Coronary artery (tissue), 2 donors: ENCODE results near the gene KCNJ1.

Source experiments
- DNase-seq: peaks from one replicate; pipeline ENCODE4 v3.0.0-alpha.2; 2017; ENCODE audit warnings: low spot score
- H3K27ac ChIP-seq, 2 donors: fragments of 200-600 bp; sonication (generic); one replicate each; pipeline ENCODE4 v1.5.1; 2016 to 2019
- H3K4me3 ChIP-seq: fragments of 200-600 bp; sonication (generic); 2 replicates; pipeline ENCODE4 v1.5.1; 2016; ENCODE audit warnings: mild to moderate bottlenecking, moderate library complexity
- CTCF ChIP-seq: fragments of 200-600 bp; sonication (generic); IDR thresholded peaks from one replicate; pipeline ENCODE4 v1.5.1; 2019; ENCODE audit warnings: antibody characterized with exemption

Gene KCNJ1

GRCh38 chr11:128911239-128911638 is 44.1 kb upstream of the KCNJ1 start:
- TF ChIP-seq CTCF: no peak
- H3K4me3 ChIP-seq: no peak overlapping the region
- no peak for DNase-seq
- H3K27ac ChIP-seq: no peak overlapping the region

- no peak overlapping the region for H3K27ac ChIP-seq
- TF ChIP-seq CTCF: no peak
- no peak for DNase-seq
- H3K4me3 ChIP-seq: no peak overlapping the region
Observed at GRCh38 chr11:128910576-128910975, 43.5 kb upstream of the KCNJ1 start.

GRCh38 chr11:128909438-128910125 is 42.5 kb upstream of the KCNJ1 start:
- DNase-seq: no peak
- H3K27ac ChIP-seq: no peak overlapping the region
- TF ChIP-seq CTCF: no peak
- H3K4me3 ChIP-seq: no peak overlapping the region

GRCh38 chr11:128908391-128909246 is 41.5 kb upstream of the KCNJ1 start:
- H3K27ac ChIP-seq: peak overlapping the region in 1 of 2 donors; percentile 64
- DNase-seq: no peak
- H3K4me3 ChIP-seq: peak overlapping the region; percentile 37
- TF ChIP-seq CTCF: no peak

- TF ChIP-seq CTCF: no peak
- DNase-seq: no peak
- H3K27ac ChIP-seq: no peak overlapping the region
- H3K4me3 ChIP-seq: no peak overlapping the region
Observed at GRCh38 chr11:128907585-128907984, 40.5 kb upstream of the KCNJ1 start.

- H3K4me3 ChIP-seq: peak overlapping the region; percentile 78
Observed at GRCh38 chr11:128906185-128907050, 39.3 kb upstream of the KCNJ1 start.

More at GRCh38 chr11:128906185-128907050, 39.3 kb upstream of the KCNJ1 start:
- DNase-seq: no peak
- peak overlapping the region; percentile 43 to 81 for H3K27ac ChIP-seq
- no peak for TF ChIP-seq CTCF
